GM10266 (cell line): Measurements from ENCODE around the gene EBF3.

Experiments used
- DNase-seq: peaks from one replicate; pipeline ENCODE4 v3.0.0; 2012; ENCODE audit errors: extremely low spot score
- TF ChIP-seq, protein P1 (sequence below): IDR thresholded peaks from 2 replicates; pipeline ENCODE4 v1.5.1; 2012; ENCODE audit warnings: mild to moderate bottlenecking, low read depth; ENCODE audit not compliant: control insufficient read depth, insufficient read depth; ENCODE audit errors: missing control alignments

The EBF3 gene

DNA sequence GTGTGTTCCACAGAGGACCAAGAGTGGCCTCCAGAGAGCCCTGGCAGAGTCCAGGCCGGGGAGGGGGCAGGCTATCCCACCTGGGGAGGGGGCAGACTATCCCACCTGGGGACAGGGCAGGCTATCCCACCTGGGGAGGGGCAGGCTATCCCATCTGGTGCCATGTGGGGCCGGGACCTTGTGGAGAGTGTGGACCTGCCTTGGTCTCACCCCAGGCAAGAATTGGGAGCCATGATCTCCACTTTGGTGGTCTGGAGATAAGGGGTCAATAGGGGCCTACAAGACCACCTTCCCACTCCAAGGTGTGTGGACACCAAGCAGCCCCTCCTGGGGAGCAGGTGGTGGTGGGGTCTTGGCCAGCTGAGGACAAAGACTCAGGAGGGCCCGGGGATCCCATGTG is 138.2 kb downstream of the EBF3 start:
- no peak for DNase-seq
- TF ChIP-seq, protein P1, sequence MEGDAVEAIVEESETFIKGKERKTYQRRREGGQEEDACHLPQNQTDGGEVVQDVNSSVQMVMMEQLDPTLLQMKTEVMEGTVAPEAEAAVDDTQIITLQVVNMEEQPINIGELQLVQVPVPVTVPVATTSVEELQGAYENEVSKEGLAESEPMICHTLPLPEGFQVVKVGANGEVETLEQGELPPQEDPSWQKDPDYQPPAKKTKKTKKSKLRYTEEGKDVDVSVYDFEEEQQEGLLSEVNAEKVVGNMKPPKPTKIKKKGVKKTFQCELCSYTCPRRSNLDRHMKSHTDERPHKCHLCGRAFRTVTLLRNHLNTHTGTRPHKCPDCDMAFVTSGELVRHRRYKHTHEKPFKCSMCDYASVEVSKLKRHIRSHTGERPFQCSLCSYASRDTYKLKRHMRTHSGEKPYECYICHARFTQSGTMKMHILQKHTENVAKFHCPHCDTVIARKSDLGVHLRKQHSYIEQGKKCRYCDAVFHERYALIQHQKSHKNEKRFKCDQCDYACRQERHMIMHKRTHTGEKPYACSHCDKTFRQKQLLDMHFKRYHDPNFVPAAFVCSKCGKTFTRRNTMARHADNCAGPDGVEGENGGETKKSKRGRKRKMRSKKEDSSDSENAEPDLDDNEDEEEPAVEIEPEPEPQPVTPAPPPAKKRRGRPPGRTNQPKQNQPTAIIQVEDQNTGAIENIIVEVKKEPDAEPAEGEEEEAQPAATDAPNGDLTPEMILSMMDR, result no peak

DNA sequence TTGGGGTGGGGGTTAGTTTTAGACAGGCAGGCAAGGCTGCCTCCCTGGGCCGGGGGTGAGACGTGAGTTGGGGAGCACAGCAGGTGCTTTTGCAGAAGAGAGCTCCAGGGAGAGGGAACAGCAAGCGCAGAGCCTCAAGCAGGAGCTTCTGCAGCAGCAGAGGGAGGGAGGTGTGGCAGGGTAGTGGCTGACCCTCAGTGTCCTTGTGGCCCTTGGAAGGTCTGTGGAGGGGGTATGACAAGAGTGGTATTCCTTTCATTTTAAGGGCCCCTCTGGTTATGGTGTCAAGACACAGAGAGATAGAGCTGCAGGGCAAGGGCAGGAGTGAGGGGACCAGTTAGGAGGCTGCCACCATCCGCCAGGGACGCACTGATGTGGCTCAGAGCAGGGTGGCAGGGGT is 138.9 kb downstream of the EBF3 start:
- TF ChIP-seq, protein P1, result no peak
- DNase-seq, result no peak

DNA sequence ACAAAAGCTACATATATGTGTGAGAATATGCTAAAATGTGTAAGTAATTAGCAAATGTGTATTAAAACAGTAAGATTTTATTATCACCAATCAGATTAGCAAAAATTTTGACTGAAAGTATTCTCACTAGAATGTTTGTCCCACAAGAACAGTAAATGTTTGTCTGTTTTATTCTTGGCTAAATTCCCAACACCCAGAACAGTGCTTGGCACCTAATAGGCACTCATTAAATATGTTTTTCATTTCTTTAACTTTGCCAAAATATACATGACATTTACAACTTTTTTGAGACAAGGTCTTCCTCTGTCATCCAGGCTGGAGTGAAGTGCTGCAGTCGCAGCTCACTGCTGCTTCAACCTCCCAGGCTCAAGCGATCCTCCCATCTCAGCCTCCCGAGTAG is 143.6 kb downstream of the EBF3 start:
- no peak for DNase-seq
- TF ChIP-seq, protein P1, result no peak

DNA sequence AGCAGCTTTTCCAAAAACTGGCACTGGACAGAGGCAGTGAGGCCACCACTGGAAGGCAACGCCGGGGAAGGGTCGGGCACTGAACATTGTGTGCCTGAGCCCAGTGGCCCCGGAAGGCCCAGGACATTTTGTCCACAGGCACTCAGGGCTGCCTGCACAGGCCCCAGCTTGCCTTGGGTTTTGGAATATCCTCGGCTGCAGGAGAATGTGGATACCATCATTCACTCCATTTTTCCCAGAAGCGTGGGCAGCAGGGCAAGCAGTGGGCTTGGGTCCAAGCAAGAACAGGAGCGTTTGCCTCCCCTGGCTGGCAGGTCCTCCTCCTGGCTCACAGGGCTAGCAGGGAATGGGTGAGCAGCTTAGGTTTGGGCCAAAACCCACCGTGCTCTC is 147.4 kb downstream of the EBF3 start:
- TF ChIP-seq, protein P1, result no peak
- no peak for DNase-seq

DNA sequence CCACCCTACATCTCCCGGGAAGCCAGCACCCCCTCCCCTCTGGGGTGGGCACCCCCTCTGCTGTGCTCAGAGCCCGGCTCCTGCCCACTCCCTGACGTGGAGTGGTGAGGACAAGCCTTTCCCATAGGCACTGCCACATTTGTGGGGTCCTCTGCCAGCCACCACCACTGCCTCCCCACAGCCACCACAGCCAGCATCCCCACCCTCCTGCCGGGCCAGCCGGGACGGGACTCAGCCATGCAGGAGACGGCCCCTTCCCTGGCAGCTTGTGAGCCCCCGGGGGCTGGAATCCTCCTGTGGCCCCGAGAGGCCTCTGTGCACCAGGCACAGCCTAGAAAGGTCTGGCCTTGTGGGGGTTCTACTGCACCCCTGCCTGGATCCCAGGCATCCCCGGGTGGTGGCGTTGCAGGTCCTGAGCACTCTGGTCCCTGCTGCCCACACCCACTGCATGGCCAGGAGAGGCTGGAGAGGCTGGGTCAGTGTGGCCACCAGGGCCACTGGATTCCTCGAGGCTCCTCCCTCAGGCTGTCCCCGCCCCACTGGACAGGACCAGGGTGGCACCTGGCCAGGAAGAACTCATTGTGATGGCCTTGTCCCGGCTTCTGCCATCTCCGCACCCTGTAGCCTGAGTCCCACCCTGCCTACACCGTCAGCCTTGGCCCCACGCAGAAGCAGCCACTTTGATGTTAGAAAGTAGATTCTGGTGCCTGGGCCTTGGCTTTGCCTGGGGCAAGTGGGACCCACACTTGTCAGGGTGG is 148.0 kb downstream of the EBF3 start:
- no peak for DNase-seq
- TF ChIP-seq, protein P1, result no peak

DNA sequence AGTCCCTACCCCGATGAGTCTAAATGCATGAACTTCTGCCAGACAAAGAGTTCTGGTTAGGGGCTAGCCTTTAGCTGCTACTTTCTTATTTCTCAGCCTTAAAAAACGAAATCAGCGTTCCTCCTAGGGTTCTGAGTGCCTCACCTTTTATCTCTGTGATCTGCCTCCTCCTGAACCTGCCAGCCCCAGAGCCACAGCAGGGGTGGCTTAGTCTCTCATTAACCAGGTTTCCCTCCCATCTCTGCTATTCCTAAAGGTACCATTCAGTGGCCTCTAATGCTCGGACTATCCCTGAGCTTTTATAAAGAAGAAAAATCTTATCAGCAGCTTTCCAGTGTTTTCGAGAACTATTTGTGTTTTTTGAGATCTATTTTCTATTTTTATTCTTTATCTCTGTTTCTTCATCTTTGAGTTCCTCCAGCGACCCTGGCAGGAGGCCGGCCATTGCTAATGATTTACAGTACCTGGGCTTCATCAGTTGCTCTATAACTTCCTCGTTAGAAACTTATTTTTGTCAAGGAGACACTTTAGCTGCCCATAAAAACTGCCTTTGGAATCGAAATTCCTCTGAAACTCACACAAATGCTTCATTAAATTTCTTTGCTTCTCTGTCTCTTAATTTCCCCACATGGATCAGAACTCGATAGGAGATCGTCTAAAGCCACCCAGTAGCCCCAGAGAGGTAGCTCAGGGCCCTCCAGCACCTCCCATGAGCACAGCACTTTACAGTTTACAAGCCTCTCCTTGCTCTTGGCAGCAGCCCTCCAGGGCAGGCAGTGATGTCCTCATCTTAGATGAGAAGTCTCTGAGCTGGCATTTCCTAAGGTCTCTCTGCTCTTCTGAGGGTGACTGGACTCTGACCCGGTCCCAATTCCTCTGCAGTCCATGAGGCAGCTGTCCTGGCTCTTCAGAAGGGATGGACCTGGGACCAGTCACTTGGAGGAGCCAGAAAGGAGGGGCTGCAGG is 149.1 kb downstream of the EBF3 start:
- no peak for DNase-seq
- TF ChIP-seq, protein P1, result no peak

DNA sequence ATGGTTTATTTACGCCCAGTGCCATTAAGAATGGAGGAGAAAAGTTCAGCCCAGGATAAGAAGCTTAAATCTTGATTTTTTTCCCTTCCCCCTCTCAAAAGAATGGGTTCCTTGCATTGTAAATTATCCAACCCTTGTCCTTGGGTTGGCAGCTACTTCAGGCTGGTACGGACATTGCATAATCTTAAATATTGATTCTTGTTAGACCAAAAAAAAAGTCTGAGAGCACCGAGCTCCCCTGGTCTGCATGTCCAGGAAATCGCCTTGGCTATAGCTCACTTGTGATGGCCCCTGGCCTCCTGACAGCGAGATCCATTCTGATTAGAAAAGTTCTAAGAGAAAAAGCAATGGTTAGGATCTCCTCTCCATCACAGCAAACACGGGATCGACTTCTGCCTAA is 151.7 kb downstream of the EBF3 start:
- TF ChIP-seq, protein P1, result no peak
- no peak for DNase-seq
